HepG2 (cell line): ENCODE measurements around the gene EGFR. TPM values are rescaled to one million over a fixed set of nuclear protein-coding genes. Genes with fewer than 3 reads are reported as not detected.
"Not testable (repeated sequence)": the region's sequence is repeated elsewhere in the genome, so short reads cannot be mapped to it uniquely, and the experiment has no call there.

Source experiments
- ATAC-seq: fragments of 200-7000 bp; cut with Tn5 transposase; 3 replicates; pipeline ENCODE4 v1.9.1; 2020; ENCODE audit warnings: mild to moderate bottlenecking, moderate library complexity
- BruUV-seq: library from RNA; stranded (reverse); fragments of 400-500 nt; replicated peaks from 2 replicates; lab custom pipeline; 2021; lab: Mats Ljungman, UMichigan
- CTCF ChIA-PET: fragments of 300-600 bp; formaldehyde crosslinking; extraction: SDS; loops from one replicate; lab custom pipeline; 2021; ENCODE audit warnings: low total read pairs, inconsistent platforms, low intra/inter-chr PET ratio; lab: Yijun Ruan, JAX
- POLR2A ChIA-PET: fragments of 350-600 bp; sonication (Branson Sonifier 250); formaldehyde crosslinking; loops from one replicate; lab custom pipeline; 2020; ENCODE audit warnings: antibody characterized with exemption, inconsistent platforms; lab: Yijun Ruan, JAX
- DNase-seq: peaks from one replicate; pipeline ENCODE4 v3.0.0-alpha.2; 2015; ENCODE audit warnings: low spot score
- FAIRE-seq: peaks from 3 replicates; lab custom pipeline; 2011; peaks lifted over from hg19 to GRCh38; lab: Jason Lieb, UNC
- H2AFZ ChIP-seq: one replicate; pipeline ENCODE4 v1.6.1; 2011; ENCODE audit warnings: low read length, inconsistent platforms
- H3K27ac ChIP-seq: fragments of 300-600 bp; 3 replicates; pipeline ENCODE4 v1.8.0; 2011; ENCODE audit warnings: mixed run types, mild to moderate bottlenecking, mixed read lengths, low read length, inconsistent platforms; ENCODE audit not compliant: insufficient read depth; ENCODE audit errors: extremely low read length
- H3K27me3 ChIP-seq, 2 experiments: fragments of 200-600 bp in 1 of 2; 2 replicates in 1 of 2; 3 replicates in 1 of 2; pipeline versions ENCODE4 v1.6.0 to v1.8.0; 2011; ENCODE audit warnings: low read length in 2 of 2, mild to moderate bottlenecking in 2 of 2, moderate library complexity in 2 of 2, inconsistent platforms in 1 of 2; ENCODE audit not compliant: insufficient read depth in 2 of 2, control insufficient read depth in 1 of 2
- H3K36me3 ChIP-seq, 2 experiments: fragments of 200-600 bp in 1 of 2; replicated peaks in 1 of 2; 2 replicates in 1 of 2; 3 replicates in 1 of 2; pipeline versions ENCODE4 v1.5.1 to v1.8.0; 2011; ENCODE audit warnings: low read length in 2 of 2, inconsistent platforms in 1 of 2; ENCODE audit not compliant: insufficient read depth in 2 of 2, control insufficient read depth in 1 of 2
- H3K4me1 ChIP-seq: 2 replicates; pipeline ENCODE4 v1.5.1; 2012; ENCODE audit warnings: low read length, inconsistent platforms; ENCODE audit not compliant: insufficient read depth
- H3K4me2 ChIP-seq: 2 replicates; pipeline ENCODE4 v1.6.0; 2011; ENCODE audit warnings: low read depth, low read length, inconsistent platforms
- H3K4me3 ChIP-seq, 3 experiments: fragments of 200-600 bp in 1 of 3; sonication (generic), shearing (Covaris generic) in 1 of 3; replicated peaks in 1 of 3; 2 replicates each; pipeline ENCODE4 v1.5.1; 2011 to 2016; ENCODE audit warnings: low read length in 3 of 3, inconsistent platforms in 2 of 3, low read depth in 2 of 3, mild to moderate bottlenecking in 2 of 3, control low read depth in 1 of 3, mixed read lengths in 1 of 3; ENCODE audit not compliant: insufficient read depth in 1 of 3
- H3K79me2 ChIP-seq: one replicate; pipeline ENCODE4 v1.6.1; 2011; ENCODE audit warnings: low read length, inconsistent platforms; ENCODE audit not compliant: insufficient read depth
- H3K9ac ChIP-seq: 2 replicates; pipeline ENCODE4 v1.6.0; 2011; ENCODE audit warnings: mild to moderate bottlenecking, low read depth, low read length, inconsistent platforms; ENCODE audit not compliant: insufficient read depth
- H3K9me3 ChIP-seq: 2 replicates; pipeline ENCODE4 v1.5.1; 2012; ENCODE audit warnings: mild to moderate bottlenecking, low read length
- H4K20me1 ChIP-seq: 2 replicates; pipeline ENCODE4 v1.6.0; 2011; ENCODE audit warnings: inconsistent platforms, mild to moderate bottlenecking, low read length, moderate library complexity; ENCODE audit not compliant: insufficient read depth
- CEBPB ChIP-seq: IDR thresholded peaks from 2 replicates; pipeline ENCODE4 v1.6.1; 2011; ENCODE audit warnings: low read depth, low read length, improper control_type of control experiment, borderline replicate concordance
- CEBPG ChIP-seq: IDR thresholded peaks from 2 replicates; pipeline ENCODE4 v1.6.1; 2016
- ZKSCAN5 ChIP-seq: sonication (generic); formaldehyde crosslinking; IDR thresholded peaks from 2 replicates; pipeline ENCODE4 v1.5.1; 2020; ENCODE audit warnings: mild to moderate bottlenecking, missing genetic modification reagents
- ZNF33B ChIP-seq: sonication (generic); formaldehyde crosslinking; IDR thresholded peaks from 2 replicates; pipeline ENCODE4 v1.5.1; 2020; ENCODE audit warnings: mild to moderate bottlenecking, missing genetic modification reagents
- WGBS: methylation state at CpG from one replicate; pipeline ENCODE4 v1.1.6; 2017; ENCODE audit warnings: low lambda C conversion rate; 5-methylcytosine and 5-hydroxymethylcytosine counted together
- in situ Hi-C: cut with HindIII; loops from 2 replicates; pipeline ENCODE4 v1.10.0; 2017; ENCODE audit warnings: low pct_unique_long_range_greater_than_20kb; ENCODE audit not compliant: extremely low pct_ligation_motif_present
- intact Hi-C: fragments of 100-400 bp; cut with micrococcal nuclease; formaldehyde crosslinking; loops from one replicate; pipeline ENCODE4 v1.10.0; 2022; ENCODE audit not compliant: unreplicated experiment
- polyA plus RNA-seq, 8 experiments: library from polyadenylated mRNA; depleted of rRNA in 3 of 8; stranded (reverse) in 7 of 8; unstranded in 1 of 8; fragments of >200 nt; fragmentation: Illumina TruSeq in 4 of 8; extraction: Trizol in 4 of 8; gene quantifications; 2 replicates each; pipeline versions ENCODE4 v1.2.1 to v1.2.3, GENCODE V29; 2011 to 2016; ENCODE audit warnings: low read depth in 4 of 8, missing spikeins in 1 of 8, mixed read lengths in 1 of 8; ENCODE audit not compliant: insufficient read depth in 1 of 8
- total RNA-seq, 5 experiments: library from RNA; depleted of rRNA; stranded (reverse); fragments of >200 nt; fragmentation: Illumina TruSeq; extraction: Trizol; gene quantifications; 2 replicates each; pipeline ENCODE4 v1.2.3, GENCODE V29; 2016; ENCODE audit warnings: low read depth in 1 of 5

The EGFR gene
- total and polyA plus RNA-seq, 2 of the 13 experiments (the other 11 are each of a cell fraction or from before 2014, with no cell fraction given): 7.0 to 10.0 TPM

- intact Hi-C loops (no loop called here), in situ Hi-C loops (no loop called here)
- Histone ChIP-seq H3K27ac (no peak overlapping the region), H3K4me3 (no peak overlapping the region), H3K9ac (no peak overlapping the region), H2AFZ (no peak overlapping the region), H3K27me3 (no peaks in the 10 kb centered on the region), H3K4me1 (no peaks in the 10 kb centered on the region), H3K9me3 (no peaks in the 10 kb centered on the region), H4K20me1 (no peaks in the 10 kb centered on the region), H3K79me2 (no peaks in the 10 kb centered on the region), H3K36me3 (peaks cover 0 to 4% of the 10 kb centered on the region in 2 experiments; a peak in 1 of 5 replicates), H3K4me2 (no peak overlapping the region)
- WGBS: 80% methylated on average over 13 of the region's 13 CpGs
- peak; percentile 52; the same call in 1 of the 3 replicates for ATAC-seq
- no peak for DNase-seq
- no TSS peak for BruUV-seq
- ChIA-PET CTCF (no interaction called here), POLR2A (interaction anchor here (2.5 kb wide), 1 partner anchor 13 kb away, joined by 11 read pairs; no protein-coding TSS in a partner anchor)
- FAIRE-seq: no peak
- TF ChIP-seq ZNF33B: no peak
- TF ChIP-seq CEBPG (CRISPR knock-in tag): peak; percentile 47; the same call in 1 of the 2 replicates
- peak; percentile 81 for TF ChIP-seq CEBPB
Observed at GRCh38 chr7:55165176-55165861, 146.5 kb downstream of the EGFR start.

GRCh38 chr7:55167296-55167695 lies 148.5 kb downstream of the EGFR start:
- POLR2A ChIA-PET, H3K27me3 ChIP-seq, FAIRE-seq, H3K9me3 ChIP-seq, H3K27ac ChIP-seq, H3K4me3 ChIP-seq, H3K79me2 ChIP-seq, intact Hi-C loops, H3K36me3 ChIP-seq, DNase-seq, H3K9ac ChIP-seq, BruUV-seq, CTCF ChIA-PET, ATAC-seq, H3K4me1 ChIP-seq, H2AFZ ChIP-seq, H3K4me2 ChIP-seq, in situ Hi-C loops, H4K20me1 ChIP-seq: not testable (repeated sequence)
- 91% methylated on average over 4 of the region's 4 CpGs for WGBS
- TF ChIP-seq ZKSCAN5: 0 out of 2 replicates have a peak, but pooled peaks have one; percentile 42
